IMR-90 (cell line): Measurements from ENCODE around the gene IFNGR1. TPM values are rescaled to one million over a fixed set of nuclear protein-coding genes. Genes with fewer than 3 reads are reported as not detected.

Experiments used
- ATAC-seq: fragments of 200-7000 bp; cut with Tn5 transposase; 2 replicates; pipeline ENCODE4 v1.9.1; 2020; ENCODE audit warnings: low read depth, mild to moderate bottlenecking, moderate library complexity
- BruUV-seq: library from RNA; stranded (reverse); fragments of 400-500 nt; replicated peaks from 2 replicates; lab custom pipeline; 2021; lab: Mats Ljungman, UMichigan
- CTCF ChIA-PET: fragments of 300-600 bp; formaldehyde crosslinking; extraction: SDS; loops from one replicate; lab custom pipeline; 2021; ENCODE audit warnings: antibody characterized with exemption; lab: Yijun Ruan, JAX
- POLR2A ChIA-PET: fragments of 300-600 bp; sonication (Branson Sonifier 250); formaldehyde crosslinking; loops from one replicate; lab custom pipeline; 2022; ENCODE audit warnings: antibody characterized with exemption; ENCODE audit not compliant: unreplicated experiment; lab: Charles Lee
- DNase-seq: peaks from one replicate; pipeline ENCODE4 v3.0.0; 2013
- H2AFZ ChIP-seq: replicated peaks from 2 replicates; pipeline ENCODE3; 2013; ENCODE audit warnings: low read length, mild to moderate bottlenecking; ENCODE audit not compliant: poor library complexity
- H2AK5ac ChIP-seq: 2 replicates; pipeline ENCODE4 v1.6.1; 2013; ENCODE audit warnings: low read depth, low read length, inconsistent platforms
- H2AK9ac ChIP-seq: replicated peaks from 2 replicates; pipeline ENCODE3; 2013; ENCODE audit warnings: mild to moderate bottlenecking, low read depth, low read length, moderate library complexity; ENCODE audit not compliant: poor library complexity
- H2BK120ac ChIP-seq: 2 replicates; pipeline ENCODE4 v1.6.1; 2013; ENCODE audit warnings: low read depth, low read length, inconsistent platforms
- H2BK15ac ChIP-seq: 3 replicates; pipeline ENCODE4 v1.6.1; 2013; ENCODE audit warnings: low read depth, low read length, inconsistent platforms
- H2BK20ac ChIP-seq: 2 replicates; pipeline ENCODE4 v1.6.1; 2013; ENCODE audit warnings: low read depth, mild to moderate bottlenecking, inconsistent platforms, low read length, moderate library complexity
- H2BK5ac ChIP-seq: 2 replicates; pipeline ENCODE4 v1.6.1; 2013; ENCODE audit warnings: mild to moderate bottlenecking, low read depth, low read length, inconsistent platforms; ENCODE audit not compliant: poor library complexity, severe bottlenecking
- H3K14ac ChIP-seq: replicated peaks from 2 replicates; pipeline ENCODE4 v1.6.1; 2013; ENCODE audit warnings: low read depth, low read length, inconsistent platforms
- H3K18ac ChIP-seq: 2 replicates; pipeline ENCODE4 v1.6.1; 2013; ENCODE audit warnings: low read depth, low read length, control low read depth
- H3K23ac ChIP-seq: 2 replicates; pipeline ENCODE4 v1.6.1; 2013; ENCODE audit warnings: low read depth, low read length, inconsistent platforms
- H3K27ac ChIP-seq: 2 replicates; pipeline ENCODE4 v1.5.1; 2013; ENCODE audit warnings: mild to moderate bottlenecking, control low read depth, low read length; ENCODE audit not compliant: insufficient read depth
- H3K27me3 ChIP-seq: 2 replicates; pipeline ENCODE4 v1.6.1; 2013; ENCODE audit warnings: low read length; ENCODE audit not compliant: control insufficient read depth, insufficient read depth
- H3K36me3 ChIP-seq: 2 replicates; pipeline ENCODE4 v1.6.1; 2013; ENCODE audit warnings: low read length, mixed read lengths; ENCODE audit not compliant: control insufficient read depth, insufficient read depth
- H3K4ac ChIP-seq: 2 replicates; pipeline ENCODE4 v1.6.1; 2013; ENCODE audit warnings: low read depth, low read length, inconsistent platforms
- H3K4me1 ChIP-seq: 2 replicates; pipeline ENCODE4 v1.6.1; 2013; ENCODE audit warnings: low read length, mixed read lengths; ENCODE audit not compliant: control insufficient read depth, insufficient read depth
- H3K4me2 ChIP-seq: 2 replicates; pipeline ENCODE4 v1.6.1; 2013; ENCODE audit warnings: low read depth, mild to moderate bottlenecking, control low read depth, low read length, moderate library complexity
- H3K4me3 ChIP-seq: 2 replicates; pipeline ENCODE4 v1.5.1; 2013; ENCODE audit warnings: low read depth, mild to moderate bottlenecking, control low read depth, low read length, moderate library complexity; ENCODE audit not compliant: insufficient read depth
- H3K56ac ChIP-seq: 2 replicates; pipeline ENCODE4 v1.6.1; 2013; ENCODE audit warnings: low read length, inconsistent platforms; ENCODE audit not compliant: insufficient read depth; ENCODE audit errors: extremely low read depth
- H3K79me1 ChIP-seq, 2 experiments: 2 replicates each; pipeline ENCODE4 v1.6.1; 2013; ENCODE audit warnings: low read length in 2 of 2, inconsistent platforms in 1 of 2, low read depth in 1 of 2
- H3K9ac ChIP-seq: 2 replicates; pipeline ENCODE4 v1.6.1; 2013; ENCODE audit warnings: low read depth, low read length, control low read depth
- H3K9me1 ChIP-seq: 2 replicates; pipeline ENCODE4 v1.6.1; 2013; ENCODE audit warnings: low read length, inconsistent platforms; ENCODE audit not compliant: insufficient read depth
- H3K9me3 ChIP-seq: 2 replicates; pipeline ENCODE4 v1.6.1; 2013; ENCODE audit warnings: low read length; ENCODE audit not compliant: control insufficient read depth, insufficient read depth
- H4K20me1 ChIP-seq: 2 replicates; pipeline ENCODE4 v1.6.1; 2013; ENCODE audit warnings: low read length, inconsistent platforms; ENCODE audit not compliant: insufficient read depth
- H4K5ac ChIP-seq: 2 replicates; pipeline ENCODE4 v1.6.1; 2013; ENCODE audit warnings: mild to moderate bottlenecking, low read depth, low read length, control low read depth
- H4K8ac ChIP-seq, 2 experiments: 2 replicates each; pipeline ENCODE4 v1.6.1; 2013; ENCODE audit warnings: low read depth in 2 of 2, low read length in 2 of 2, control low read depth in 1 of 2, inconsistent platforms in 1 of 2
- H4K91ac ChIP-seq: 2 replicates; pipeline ENCODE4 v1.6.1; 2013; ENCODE audit warnings: low read depth, low read length, inconsistent platforms; ENCODE audit not compliant: insufficient read depth
- BHLHE40 ChIP-seq: fragments of 150-350 bp; IDR thresholded peaks from 2 replicates; pipeline ENCODE4 v1.6.1; 2016; ENCODE audit warnings: mild to moderate bottlenecking, low read depth, low read length
- CHD1 ChIP-seq: IDR thresholded peaks from 2 replicates; pipeline ENCODE4 v1.6.1; 2012; ENCODE audit warnings: low read depth, low read length, improper control_type of control experiment
- FOS ChIP-seq: fragments of 150-350 bp; IDR thresholded peaks from 2 replicates; pipeline ENCODE4 v1.6.1; 2016; ENCODE audit warnings: low read depth, low read length
- MAFK ChIP-seq: IDR thresholded peaks from 2 replicates; pipeline ENCODE4 v1.6.1; 2012; ENCODE audit warnings: low read depth, low read length, improper control_type of control experiment
- MAZ ChIP-seq: IDR thresholded peaks from 2 replicates; pipeline ENCODE4 v1.6.1; 2012; ENCODE audit warnings: low read depth, mild to moderate bottlenecking, low read length, improper control_type of control experiment, moderate library complexity, borderline replicate concordance
- MXI1 ChIP-seq: IDR thresholded peaks from 2 replicates; pipeline ENCODE4 v1.6.1; 2012; ENCODE audit warnings: low read depth, mild to moderate bottlenecking, low read length, moderate library complexity, borderline replicate concordance
- POLR2A ChIP-seq: IDR thresholded peaks from 2 replicates; pipeline ENCODE4 v1.6.1; 2012; ENCODE audit warnings: mild to moderate bottlenecking, low read depth, low read length
- RAD21 ChIP-seq: IDR thresholded peaks from 2 replicates; pipeline ENCODE4 v1.6.1; 2012; ENCODE audit warnings: low read length, improper control_type of control experiment
- RCOR1 ChIP-seq: IDR thresholded peaks from 2 replicates; pipeline ENCODE4 v1.6.1; 2012; ENCODE audit warnings: mild to moderate bottlenecking, low read length, improper control_type of control experiment; ENCODE audit not compliant: insufficient replicate concordance
- RFX5 ChIP-seq: IDR thresholded peaks from 2 replicates; pipeline ENCODE4 v1.8.0; 2012; ENCODE audit warnings: low read depth, mild to moderate bottlenecking, low read length, moderate library complexity
- SMC3 ChIP-seq: fragments of 150-350 bp; IDR thresholded peaks from 2 replicates; pipeline ENCODE4 v1.6.1; 2016; ENCODE audit warnings: low read depth, mild to moderate bottlenecking, antibody characterized with exemption, low read length, moderate library complexity
- WGBS, 2 experiments: methylation state at CpG; one replicate each; pipeline versions ENCODE4 v1.1.5 to v1.1.7; 2013; ENCODE audit warnings: missing lambda C conversion rate in 2 of 2; ENCODE audit not compliant: insufficient read length in 1 of 2; ENCODE audit errors: extremely low coverage in 2 of 2; 5-methylcytosine and 5-hydroxymethylcytosine counted together
- dilution Hi-C: fragments of 300-500 bp; cut with HindIII; formaldehyde crosslinking; loops from one replicate; pipeline ENCODE4 v1.14.3; 2018; ENCODE audit warnings: low sequenced_read_pairs; ENCODE audit not compliant: unreplicated experiment
- in situ Hi-C: fragments of 300-500 bp; cut with MboI; formaldehyde crosslinking; loops from 3 replicates; pipeline ENCODE4 v1.14.3; 2019; ENCODE audit warnings: low sequenced_read_pairs, inconsistent platforms, mixed read lengths
- intact Hi-C: fragments of 100-400 bp; cut with micrococcal nuclease; formaldehyde crosslinking; loops from 2 replicates; pipeline ENCODE4 v1.10.0; 2022
- polyA plus RNA-seq, 3 experiments: library from polyadenylated mRNA; depleted of rRNA; stranded (reverse); fragments of >200 nt; gene quantifications; 2 replicates each; pipeline ENCODE4 v1.2.3, GENCODE V29; 2012; ENCODE audit warnings: low replicate concordance in 1 of 3
- total RNA-seq: library from RNA; depleted of rRNA; stranded (reverse); fragments of >200 nt; gene quantifications from 2 replicates; pipeline ENCODE4 v1.2.3, GENCODE V29; 2012
- TF ChIP-seq, protein P1 (sequence below): conservative IDR thresholded peaks from 2 replicates; pipeline ENCODE4 v1.5.1; 2012; ENCODE audit warnings: mild to moderate bottlenecking, low read depth, low read length, improper control_type of control experiment

IFNGR1 gene
- total and polyA plus RNA-seq, 2 of the 4 experiments (the other 2 are of a cell fraction), result 19.1 to 25.6 TPM

DNA sequence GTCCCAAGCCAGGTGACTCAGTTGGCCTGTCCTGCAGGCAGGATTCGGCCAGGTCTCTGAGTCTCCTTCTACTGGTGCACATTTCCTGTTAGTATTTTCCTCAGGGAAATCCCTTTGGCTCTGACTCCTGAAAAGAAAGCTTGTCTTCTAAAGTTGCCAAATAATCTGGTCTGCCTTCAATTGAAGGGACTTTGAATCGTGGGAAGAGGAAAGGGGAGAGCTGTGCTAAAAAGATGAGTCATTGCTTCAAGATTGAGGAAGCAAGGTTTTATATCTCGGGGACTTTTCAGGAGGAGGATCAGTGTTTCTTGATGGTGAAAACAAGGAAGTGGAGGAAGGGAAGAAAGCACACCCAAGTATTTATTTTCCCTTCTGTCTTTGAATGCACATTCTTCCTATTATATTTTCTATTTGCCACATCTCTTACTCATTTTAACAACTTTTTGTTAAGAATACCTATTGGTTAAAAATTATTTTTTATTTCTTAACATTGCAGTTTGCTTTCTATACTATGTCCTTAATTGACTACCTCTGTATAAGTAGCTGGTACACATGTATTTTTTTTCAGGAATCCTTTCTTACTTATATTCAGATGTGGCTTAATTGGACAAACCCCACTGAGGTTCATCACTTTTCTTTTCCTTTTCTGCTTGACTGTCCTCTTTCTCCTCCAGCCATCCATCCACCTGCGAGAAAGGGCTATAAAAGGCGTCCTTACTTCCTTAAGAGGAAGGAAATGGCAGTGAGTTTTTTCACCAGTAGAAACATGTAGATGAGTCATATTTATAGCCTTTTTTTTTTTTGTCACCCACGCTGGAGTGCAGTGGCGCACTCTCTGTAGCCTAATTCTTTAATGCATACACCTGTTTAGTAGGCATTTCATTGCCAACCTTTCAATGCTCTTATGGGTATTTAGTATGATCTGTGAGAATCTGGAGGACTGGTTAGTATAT is 15.0 kb upstream of the IFNGR1 start (continued):
- TF ChIP-seq, protein P1, sequence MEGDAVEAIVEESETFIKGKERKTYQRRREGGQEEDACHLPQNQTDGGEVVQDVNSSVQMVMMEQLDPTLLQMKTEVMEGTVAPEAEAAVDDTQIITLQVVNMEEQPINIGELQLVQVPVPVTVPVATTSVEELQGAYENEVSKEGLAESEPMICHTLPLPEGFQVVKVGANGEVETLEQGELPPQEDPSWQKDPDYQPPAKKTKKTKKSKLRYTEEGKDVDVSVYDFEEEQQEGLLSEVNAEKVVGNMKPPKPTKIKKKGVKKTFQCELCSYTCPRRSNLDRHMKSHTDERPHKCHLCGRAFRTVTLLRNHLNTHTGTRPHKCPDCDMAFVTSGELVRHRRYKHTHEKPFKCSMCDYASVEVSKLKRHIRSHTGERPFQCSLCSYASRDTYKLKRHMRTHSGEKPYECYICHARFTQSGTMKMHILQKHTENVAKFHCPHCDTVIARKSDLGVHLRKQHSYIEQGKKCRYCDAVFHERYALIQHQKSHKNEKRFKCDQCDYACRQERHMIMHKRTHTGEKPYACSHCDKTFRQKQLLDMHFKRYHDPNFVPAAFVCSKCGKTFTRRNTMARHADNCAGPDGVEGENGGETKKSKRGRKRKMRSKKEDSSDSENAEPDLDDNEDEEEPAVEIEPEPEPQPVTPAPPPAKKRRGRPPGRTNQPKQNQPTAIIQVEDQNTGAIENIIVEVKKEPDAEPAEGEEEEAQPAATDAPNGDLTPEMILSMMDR, result no peak

DNA sequence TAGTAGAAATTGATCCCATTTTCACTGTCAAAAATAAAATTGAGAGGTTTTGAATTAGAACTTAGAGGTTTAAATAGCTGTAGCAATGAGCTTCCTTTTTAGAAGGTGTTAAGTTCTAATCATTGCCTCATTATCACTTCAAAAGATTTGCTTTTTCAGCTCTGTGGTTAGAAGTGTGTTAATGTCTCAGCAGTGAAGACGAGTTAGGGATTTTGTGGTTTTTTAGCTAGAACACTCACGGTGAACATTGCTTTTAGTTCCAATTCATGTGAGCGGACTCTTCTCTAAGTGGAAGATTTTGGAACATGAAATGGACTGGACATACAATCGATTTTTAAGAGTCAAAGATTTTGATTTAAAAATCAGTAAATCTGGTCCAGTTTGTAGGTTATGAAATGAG is 12.7 kb upstream of the IFNGR1 start:
- H2BK120ac ChIP-seq, result no peak overlapping the region
- no peak overlapping the region for H2AFZ ChIP-seq
- no peak overlapping the region for H2BK5ac ChIP-seq
- dilution Hi-C loops (no loop called here), intact Hi-C loops (no loop called here), in situ Hi-C loops (no loop called here)
- TF ChIP-seq SMC3 (no peak), MAFK (no peak), RFX5 (no peak), POLR2A (no peak), BHLHE40 (no peak), FOS (no peak), RAD21 (no peak), RCOR1 (no peak), MAZ (no peak), CHD1 (no peak), MXI1 (no peak)
- TF ChIP-seq, protein P1, result no peak
- no peak overlapping the region for H3K4me2 ChIP-seq
- H2BK15ac ChIP-seq, result no peak overlapping the region
- no peak overlapping the region for H3K23ac ChIP-seq
- H4K20me1 ChIP-seq, result no peaks in the 10 kb centered on the region
- no peak overlapping the region for H3K4me3 ChIP-seq
- no peak overlapping the region for H4K8ac ChIP-seq
- H2AK5ac ChIP-seq, result no peak overlapping the region
- H3K18ac ChIP-seq, result no peak overlapping the region
- no peak overlapping the region for H3K4ac ChIP-seq
- no peak overlapping the region for H4K5ac ChIP-seq
- no peaks in the 10 kb centered on the region for H3K79me1 ChIP-seq
- CTCF ChIA-PET, result no interaction called here
- no TSS peak for BruUV-seq
- DNase-seq (no peak), ATAC-seq (no peak)
- no peak overlapping the region for H2AK9ac ChIP-seq
- peaks cover 7% of the 10 kb centered on the region for H3K4me1 ChIP-seq
- 88% methylated on average over 4 of the region's 4 CpGs; no CpG with 5 or more reads in 1 of the 2 experiments for WGBS, 2 experiments
- no peak overlapping the region for H3K27ac ChIP-seq
- H3K36me3 ChIP-seq, result no peaks in the 10 kb centered on the region
- H3K9me3 ChIP-seq, result no peaks in the 10 kb centered on the region
- H4K91ac ChIP-seq, result no peak overlapping the region
- H3K9me1 ChIP-seq, result no peaks in the 10 kb centered on the region
- no peak overlapping the region for H3K9ac ChIP-seq
- H3K27me3 ChIP-seq, result peaks cover 17% of the 10 kb centered on the region
- H3K56ac ChIP-seq, result no peak overlapping the region
- H2BK20ac ChIP-seq, result no peak overlapping the region
- POLR2A ChIA-PET, result no interaction called here
- no peak overlapping the region for H3K14ac ChIP-seq
